ENCODE results near the gene NSRP1.

The NSRP1 gene

GRCh38 chr17:30165960-30166359, 49.3 kb downstream of the NSRP1 start:
- Histone ChIP-seq H3K27ac (ENCODE audit: low read depth, low read length) (no peak overlapping the region), H3K4me1 (ENCODE audit: control insufficient read depth, insufficient read depth, low read length) (no peaks in the 10 kb centered on the region), H3K9ac (ENCODE audit: low read length) (no peak overlapping the region), H3K4me3 (ENCODE audit: low read length) (no peak overlapping the region), H3K36me3 (ENCODE audit: control insufficient read depth, insufficient read depth, low read length) (no peaks in the 10 kb centered on the region), H3K27me3 (ENCODE audit: control insufficient read depth, insufficient read depth, low read length) (no peaks in the 10 kb centered on the region)

DNA sequence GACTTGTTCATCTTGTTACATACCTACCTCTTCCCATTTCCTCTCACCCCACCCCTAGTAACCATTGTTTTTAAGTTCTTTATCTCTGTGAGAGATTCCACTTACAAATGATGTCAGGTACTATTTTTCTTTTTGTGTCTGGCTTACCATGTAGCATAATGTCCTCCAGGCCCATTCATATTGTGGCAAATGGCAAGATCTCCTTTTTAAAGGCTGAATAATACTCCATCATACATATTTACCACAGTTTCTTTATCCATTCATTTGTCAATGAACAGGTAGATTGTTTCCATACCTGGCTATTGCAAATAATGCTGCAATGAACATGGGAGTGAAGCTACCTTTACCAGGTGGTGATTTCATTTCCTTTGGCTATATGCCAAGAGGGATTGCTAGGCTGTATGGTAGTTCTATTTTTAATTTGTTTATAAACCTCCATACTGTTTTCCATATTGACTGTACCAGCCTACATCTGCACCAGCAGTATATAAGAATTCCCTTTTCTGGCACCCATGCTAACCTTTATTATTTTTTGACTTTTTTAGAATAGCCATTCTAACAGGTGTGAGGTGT, 53.9 kb downstream of the NSRP1 start:
- Histone ChIP-seq H3K36me3 (ENCODE audit: control insufficient read depth, insufficient read depth, low read length) (no peaks in the 10 kb centered on the region), H3K27ac (ENCODE audit: low read depth, low read length) (no peak overlapping the region)

DNA sequence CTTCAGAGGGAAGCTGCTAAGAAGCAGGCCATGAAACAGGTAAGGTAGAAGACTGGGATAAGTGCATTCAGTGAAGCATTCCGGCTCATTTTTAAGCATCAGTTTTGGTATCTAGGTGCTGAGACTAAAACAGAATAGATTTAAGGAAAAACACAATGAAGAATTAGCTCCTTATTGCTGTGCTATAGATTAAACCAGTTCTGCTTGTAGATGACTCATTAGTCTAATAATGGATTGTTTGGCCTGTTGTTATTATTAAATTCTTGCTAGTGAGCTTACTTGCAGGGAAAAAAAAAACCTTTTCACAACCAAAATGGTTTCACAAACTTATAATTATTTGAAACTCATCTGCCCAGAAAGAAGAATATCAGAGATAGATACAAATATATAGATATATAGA, 55.9 kb downstream of the NSRP1 start:
- H3K27me3 ChIP-seq (ENCODE audit: control insufficient read depth, insufficient read depth, low read length) = no peaks in the 10 kb centered on the region
- H3K4me1 ChIP-seq (ENCODE audit: control insufficient read depth, insufficient read depth, low read length) = no peaks in the 10 kb centered on the region
- no peak overlapping the region for H3K27ac ChIP-seq (ENCODE audit: low read depth, low read length)
- H3K36me3 ChIP-seq (ENCODE audit: control insufficient read depth, insufficient read depth, low read length) = no peaks in the 10 kb centered on the region
- no peak overlapping the region for H3K4me3 ChIP-seq (ENCODE audit: low read length)
- no peak overlapping the region for H3K9ac ChIP-seq (ENCODE audit: low read length)

More for the DNA sequence above, 53.9 kb downstream of the NSRP1 start:
- Histone ChIP-seq H3K4me1 (ENCODE audit: control insufficient read depth, insufficient read depth, low read length) (no peaks in the 10 kb centered on the region), H3K27me3 (ENCODE audit: control insufficient read depth, insufficient read depth, low read length) (no peaks in the 10 kb centered on the region), H3K9ac (ENCODE audit: low read length) (no peak overlapping the region), H3K4me3 (ENCODE audit: low read length) (no peak overlapping the region)

DNA sequence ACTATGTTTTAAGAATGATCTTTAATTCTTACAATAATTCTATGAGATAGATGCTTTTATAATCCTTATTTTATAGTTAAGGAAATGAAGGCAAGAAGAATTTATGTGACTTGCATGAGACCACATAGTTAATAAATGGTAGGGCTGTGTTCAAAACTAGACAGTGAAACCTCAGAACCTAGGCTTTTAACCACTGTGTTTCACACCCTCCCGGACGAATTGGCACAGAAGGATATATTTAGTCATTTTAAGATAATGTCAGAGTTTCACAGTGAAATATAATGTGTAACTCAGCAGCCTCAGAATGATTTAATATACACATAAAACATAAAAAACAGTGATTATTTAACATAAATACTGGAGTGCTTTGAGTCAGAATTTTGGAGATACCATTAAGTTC, 57.0 kb downstream of the NSRP1 start:
- no peak overlapping the region for H3K4me3 ChIP-seq (ENCODE audit: low read length)
- H3K36me3 ChIP-seq (ENCODE audit: control insufficient read depth, insufficient read depth, low read length) = no peaks in the 10 kb centered on the region
- H3K27ac ChIP-seq (ENCODE audit: low read depth, low read length) = no peak overlapping the region
- H3K9ac ChIP-seq (ENCODE audit: low read length) = no peak overlapping the region
- no peaks in the 10 kb centered on the region for H3K27me3 ChIP-seq (ENCODE audit: control insufficient read depth, insufficient read depth, low read length)
- no peaks in the 10 kb centered on the region for H3K4me1 ChIP-seq (ENCODE audit: control insufficient read depth, insufficient read depth, low read length)

DNA sequence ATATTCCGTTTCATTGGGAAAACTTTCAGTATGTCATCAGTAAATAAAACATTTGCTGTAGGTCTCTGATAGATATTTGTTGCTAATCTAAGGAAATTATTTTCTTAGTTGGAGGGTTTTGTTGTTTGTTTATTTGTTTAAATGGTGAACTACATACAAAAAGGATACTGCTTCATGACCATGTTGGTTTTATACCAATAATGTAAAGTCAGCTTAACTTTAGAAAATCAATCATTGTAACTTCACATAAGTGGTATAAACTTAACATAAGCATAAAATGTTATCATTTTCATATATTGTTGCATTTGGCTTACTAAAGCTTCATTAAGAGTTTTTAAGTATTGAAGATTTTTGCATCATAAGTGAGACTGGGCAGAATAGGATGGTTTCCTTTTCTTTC, 57.9 kb downstream of the NSRP1 start:
- no peaks in the 10 kb centered on the region for H3K4me1 ChIP-seq (ENCODE audit: control insufficient read depth, insufficient read depth, low read length)
- no peaks in the 10 kb centered on the region for H3K36me3 ChIP-seq (ENCODE audit: control insufficient read depth, insufficient read depth, low read length)
- H3K9ac ChIP-seq (ENCODE audit: low read length) = no peak overlapping the region
- H3K27ac ChIP-seq (ENCODE audit: low read depth, low read length) = no peak overlapping the region
- no peaks in the 10 kb centered on the region for H3K27me3 ChIP-seq (ENCODE audit: control insufficient read depth, insufficient read depth, low read length)
- H3K4me3 ChIP-seq (ENCODE audit: low read length) = no peak overlapping the region

DNA sequence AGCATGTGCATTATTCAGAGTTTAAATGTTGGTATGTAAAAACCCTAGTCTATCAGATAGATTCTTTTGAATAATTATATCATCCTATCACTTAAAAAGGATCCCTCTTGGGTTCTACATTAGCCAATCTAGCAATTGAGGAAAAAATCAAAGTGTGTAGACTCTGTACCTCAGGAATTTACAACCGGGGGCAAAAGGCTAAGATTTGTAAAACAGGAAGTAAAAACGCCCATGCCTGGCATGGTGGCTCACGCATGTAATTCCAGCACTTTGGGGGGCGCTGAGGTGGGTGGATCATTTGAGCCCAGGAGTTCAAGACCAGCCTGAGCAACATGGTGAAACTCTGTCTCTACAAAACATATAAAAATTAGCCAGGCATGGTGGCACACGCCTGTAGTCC, 60.2 kb downstream of the NSRP1 start:
- no peak overlapping the region for H3K9ac ChIP-seq (ENCODE audit: low read length)
- H3K4me3 ChIP-seq (ENCODE audit: low read length) = no peak overlapping the region
- peaks cover 5% of the 10 kb centered on the region for H3K36me3 ChIP-seq (ENCODE audit: control insufficient read depth, insufficient read depth, low read length)
- H3K4me1 ChIP-seq (ENCODE audit: control insufficient read depth, insufficient read depth, low read length) = no peaks in the 10 kb centered on the region
- no peak overlapping the region for H3K27ac ChIP-seq (ENCODE audit: low read depth, low read length)
- H3K27me3 ChIP-seq (ENCODE audit: control insufficient read depth, insufficient read depth, low read length) = no peaks in the 10 kb centered on the region

DNA sequence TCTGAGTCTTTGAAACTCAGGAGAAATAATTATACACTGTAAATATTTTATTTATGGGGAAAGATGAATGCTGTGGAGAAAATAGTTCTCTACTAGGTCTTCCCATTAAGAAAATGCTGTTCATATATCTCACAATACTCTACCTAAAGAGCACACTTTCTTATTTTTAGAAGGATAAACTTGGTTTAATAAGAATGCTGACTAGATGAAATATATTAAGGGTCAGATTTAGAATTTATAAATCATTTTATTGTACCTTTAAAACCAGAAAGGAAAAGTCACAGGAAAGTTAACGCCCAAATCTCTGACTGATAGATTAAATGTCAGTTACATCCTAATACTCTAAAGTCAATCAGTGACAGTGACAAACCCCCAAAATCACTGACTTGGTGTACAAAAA, 70.1 kb downstream of the NSRP1 start:
- H3K27ac ChIP-seq (ENCODE audit: low read depth, low read length) = no peak overlapping the region
- H3K36me3 ChIP-seq (ENCODE audit: control insufficient read depth, insufficient read depth, low read length) = peaks cover 8% of the 10 kb centered on the region
- H3K4me3 ChIP-seq (ENCODE audit: low read length) = no peak overlapping the region
- H3K4me1 ChIP-seq (ENCODE audit: control insufficient read depth, insufficient read depth, low read length) = no peaks in the 10 kb centered on the region
- H3K9ac ChIP-seq (ENCODE audit: low read length) = no peak overlapping the region
- H3K27me3 ChIP-seq (ENCODE audit: control insufficient read depth, insufficient read depth, low read length) = no peaks in the 10 kb centered on the region

GRCh38 chr17:30187573-30187972, 71.0 kb downstream of the NSRP1 start:
- Histone ChIP-seq H3K4me1 (ENCODE audit: control insufficient read depth, insufficient read depth, low read length) (no peaks in the 10 kb centered on the region), H3K27me3 (ENCODE audit: control insufficient read depth, insufficient read depth, low read length) (no peaks in the 10 kb centered on the region), H3K36me3 (ENCODE audit: control insufficient read depth, insufficient read depth, low read length) (peaks cover 8% of the 10 kb centered on the region), H3K27ac (ENCODE audit: low read depth, low read length) (no peak overlapping the region), H3K9ac (ENCODE audit: low read length) (no peak overlapping the region), H3K4me3 (ENCODE audit: low read length) (no peak overlapping the region)

- Histone ChIP-seq H3K27ac (ENCODE audit: low read depth, low read length) (no peak overlapping the region), H3K4me3 (ENCODE audit: low read length) (no peak overlapping the region), H3K4me1 (ENCODE audit: control insufficient read depth, insufficient read depth, low read length) (no peaks in the 10 kb centered on the region), H3K27me3 (ENCODE audit: control insufficient read depth, insufficient read depth, low read length) (no peaks in the 10 kb centered on the region), H3K9ac (ENCODE audit: low read length) (no peak overlapping the region), H3K36me3 (ENCODE audit: control insufficient read depth, insufficient read depth, low read length) (peaks cover 8% of the 10 kb centered on the region)
Observed at GRCh38 chr17:30188211-30188939, 71.8 kb downstream of the NSRP1 start.

DNA sequence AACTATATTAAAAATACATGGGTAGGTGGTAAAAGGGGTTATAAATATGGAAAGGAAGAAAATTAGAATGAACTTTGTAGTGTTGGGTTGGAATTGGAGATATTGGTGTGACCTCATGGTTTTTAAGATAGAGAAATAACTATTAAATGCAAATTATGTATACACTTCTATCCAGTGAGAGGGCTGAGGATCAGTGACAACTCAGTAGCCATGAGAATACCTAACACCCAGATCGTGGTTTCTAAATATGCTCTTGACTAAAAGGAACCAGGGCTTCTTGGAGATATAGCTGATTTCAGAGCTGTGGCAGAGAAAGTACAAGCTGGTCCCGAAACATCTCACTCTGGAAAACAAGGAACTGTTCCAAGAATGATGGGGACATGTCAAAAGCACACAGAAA, 74.5 kb downstream of the NSRP1 start:
- no peak overlapping the region for H3K27ac ChIP-seq (ENCODE audit: low read depth, low read length)
- no peaks in the 10 kb centered on the region for H3K27me3 ChIP-seq (ENCODE audit: control insufficient read depth, insufficient read depth, low read length)
- no peaks in the 10 kb centered on the region for H3K36me3 ChIP-seq (ENCODE audit: control insufficient read depth, insufficient read depth, low read length)
- H3K4me1 ChIP-seq (ENCODE audit: control insufficient read depth, insufficient read depth, low read length) = no peaks in the 10 kb centered on the region
- H3K4me3 ChIP-seq (ENCODE audit: low read length) = no peak overlapping the region
- H3K9ac ChIP-seq (ENCODE audit: low read length) = no peak overlapping the region

DNA sequence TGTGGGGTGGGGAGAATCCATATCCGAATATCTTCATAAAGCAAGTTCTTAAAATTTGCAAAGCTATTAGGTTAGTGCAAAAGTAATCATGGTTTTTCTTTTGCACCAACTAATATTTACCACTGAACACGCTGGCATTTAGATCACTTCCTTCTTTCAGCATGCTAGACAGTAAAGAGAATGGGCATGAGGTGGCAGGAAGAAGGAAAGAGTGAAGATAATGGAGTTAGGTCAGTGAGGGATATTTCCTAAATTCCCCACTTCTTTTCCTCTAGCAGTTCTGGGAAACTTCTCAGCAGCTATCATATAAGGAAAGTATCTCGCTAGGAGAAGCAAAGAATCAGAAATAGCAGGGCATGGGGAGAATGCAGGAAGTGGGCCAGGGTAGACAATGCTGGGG, 79.9 kb downstream of the NSRP1 start:
- H3K27me3 ChIP-seq (ENCODE audit: control insufficient read depth, insufficient read depth, low read length) = no peaks in the 10 kb centered on the region
- no peak overlapping the region for H3K4me3 ChIP-seq (ENCODE audit: low read length)
- H3K4me1 ChIP-seq (ENCODE audit: control insufficient read depth, insufficient read depth, low read length) = no peaks in the 10 kb centered on the region
- H3K36me3 ChIP-seq (ENCODE audit: control insufficient read depth, insufficient read depth, low read length) = no peaks in the 10 kb centered on the region
- H3K27ac ChIP-seq (ENCODE audit: low read depth, low read length) = no peak overlapping the region
- H3K9ac ChIP-seq (ENCODE audit: low read length) = no peak overlapping the region

GRCh38 chr17:30197416-30197815, 80.8 kb downstream of the NSRP1 start:
- no peak overlapping the region for H3K9ac ChIP-seq (ENCODE audit: low read length)
- no peaks in the 10 kb centered on the region for H3K36me3 ChIP-seq (ENCODE audit: control insufficient read depth, insufficient read depth, low read length)
- H3K27me3 ChIP-seq (ENCODE audit: control insufficient read depth, insufficient read depth, low read length) = no peaks in the 10 kb centered on the region
- H3K4me1 ChIP-seq (ENCODE audit: control insufficient read depth, insufficient read depth, low read length) = no peaks in the 10 kb centered on the region
- H3K27ac ChIP-seq (ENCODE audit: low read depth, low read length) = no peak overlapping the region
- H3K4me3 ChIP-seq (ENCODE audit: low read length) = no peak overlapping the region

DNA sequence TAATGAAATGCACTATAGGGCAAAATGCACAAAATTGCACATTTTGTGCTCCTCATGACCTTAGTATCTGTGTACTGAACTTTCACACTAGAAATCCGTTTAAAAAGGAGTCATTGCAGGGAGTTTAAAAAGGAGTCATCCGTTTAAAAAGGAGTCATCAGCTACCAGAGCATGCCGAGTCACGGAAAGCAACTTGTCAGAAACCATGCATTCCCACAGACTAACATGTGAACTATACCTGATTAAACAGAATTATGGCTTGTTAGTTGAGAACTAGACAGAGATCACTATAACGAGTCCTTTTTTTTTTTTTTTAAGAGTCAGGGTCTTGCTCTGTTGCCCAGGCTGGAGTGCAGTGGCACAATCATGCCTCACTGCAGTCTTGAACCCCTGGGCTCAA, 83.0 kb downstream of the NSRP1 start:
- no peak overlapping the region for H3K4me3 ChIP-seq (ENCODE audit: low read length)
- H3K27me3 ChIP-seq (ENCODE audit: control insufficient read depth, insufficient read depth, low read length) = no peaks in the 10 kb centered on the region
- no peaks in the 10 kb centered on the region for H3K36me3 ChIP-seq (ENCODE audit: control insufficient read depth, insufficient read depth, low read length)
- no peaks in the 10 kb centered on the region for H3K4me1 ChIP-seq (ENCODE audit: control insufficient read depth, insufficient read depth, low read length)
- no peak overlapping the region for H3K9ac ChIP-seq (ENCODE audit: low read length)
- no peak overlapping the region for H3K27ac ChIP-seq (ENCODE audit: low read depth, low read length)
